ENCODE results near the gene SLC6A4.

- TF ChIP-seq POLR2A (IDR thresholded peaks at IDR 0.05; ENCODE audit: low read length), result no peak
- TF ChIP-seq GATA1 (IDR thresholded peaks at IDR 0.05; ENCODE audit: low read depth, low read length), result no peak
Measured at GRCh38 chr17:30217746-30218245, 17.7 kb downstream of the SLC6A4 start.
